SK-N-MC (cell line): ENCODE measurements around the gene BCKDHA.

Experiments
- EZH2 ChIP-seq: fragments of 200-600 bp; sonication (generic); IDR thresholded peaks from one replicate; pipeline ENCODE4 v1.6.1; 2017; ENCODE audit warnings: antibody characterized with exemption
- POLR2AphosphoS5 ChIP-seq: IDR thresholded peaks from 2 replicates; pipeline ENCODE4 v1.6.1; 2012; ENCODE audit warnings: mild to moderate bottlenecking, low read depth, low read length, borderline replicate concordance

DNA sequence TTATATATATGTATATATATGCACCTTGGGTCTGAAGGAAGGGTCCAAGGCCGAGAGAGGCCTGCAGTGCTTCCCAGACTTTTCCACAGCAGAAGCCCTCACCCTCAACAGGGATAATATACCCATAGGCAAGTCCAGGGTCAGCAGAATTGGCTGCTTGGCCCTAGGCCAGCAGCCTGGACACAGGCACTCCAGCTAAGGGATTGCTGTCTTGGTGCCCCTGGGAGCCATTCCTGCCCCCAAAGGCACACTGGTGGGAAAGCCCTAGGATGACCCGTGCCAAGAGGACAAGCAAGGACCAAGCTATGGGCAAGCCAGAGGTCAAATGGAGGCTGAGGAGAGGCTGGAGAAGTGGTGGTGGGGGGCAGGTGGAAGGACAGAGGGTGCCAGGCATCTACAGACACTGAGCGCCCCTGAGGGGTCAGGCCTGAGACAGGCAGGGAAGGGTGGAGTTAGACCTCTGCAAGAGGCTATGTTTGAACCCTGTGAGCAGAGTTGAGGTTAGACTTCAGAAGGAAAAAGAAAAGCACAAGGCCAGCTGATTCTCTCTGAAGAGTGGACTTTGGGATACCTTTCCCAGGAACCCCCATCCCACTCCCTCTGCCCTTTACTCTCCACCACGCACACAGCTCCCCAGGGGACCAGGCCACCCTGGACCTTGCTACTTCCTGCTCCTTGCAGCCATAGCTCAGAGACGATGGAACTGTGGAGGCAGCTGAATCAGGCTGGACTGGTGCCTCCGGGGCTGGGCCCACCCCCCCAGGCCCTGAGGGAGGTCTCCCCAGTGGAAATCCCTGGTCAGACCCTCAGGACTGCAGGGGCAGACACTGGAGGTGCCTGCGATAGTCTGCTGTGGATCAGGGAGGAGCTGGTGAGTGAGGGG lies 45.1 kb downstream of the BCKDHA start, which contains the start of gene ERICH4:
- TF ChIP-seq POLR2AphosphoS5, result no peak
- no peak for TF ChIP-seq EZH2
